ENCODE results near the gene TFAM.

The TFAM gene

DNA sequence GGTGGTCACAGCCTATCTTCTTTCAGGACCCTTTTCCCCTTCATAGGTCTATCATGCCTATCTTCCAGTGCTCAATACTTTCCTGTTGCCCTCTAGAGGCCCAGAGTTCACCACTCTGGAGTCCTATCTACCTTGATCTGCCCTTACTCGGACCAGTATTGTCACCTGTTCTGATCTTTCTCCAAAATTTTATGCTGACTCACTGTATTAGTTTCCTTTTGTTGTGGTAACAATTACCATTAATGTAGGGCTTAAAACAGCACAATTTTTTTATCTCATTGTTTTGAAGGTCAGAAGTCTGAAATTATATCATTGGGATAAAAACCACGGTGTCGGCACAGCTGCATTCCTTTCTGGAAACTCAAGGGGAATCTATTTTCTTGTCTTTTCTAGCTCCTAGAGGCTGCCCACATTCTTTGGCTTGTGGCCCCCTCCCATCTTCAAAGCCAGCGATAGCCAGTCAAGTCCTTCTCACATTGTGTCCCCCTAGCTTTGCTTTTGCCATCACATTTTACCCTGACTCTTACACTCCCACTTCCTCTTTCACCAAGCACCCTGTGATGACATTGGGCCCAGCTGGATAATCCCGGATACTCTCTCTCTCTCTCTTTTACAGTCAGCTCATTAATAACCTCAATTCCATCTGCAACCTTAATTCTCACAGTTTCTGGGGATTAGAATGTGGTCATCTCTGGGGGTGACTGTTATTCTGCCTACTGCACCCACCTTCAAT is 54.6 kb downstream of the TFAM start:
- no peaks in the 10 kb centered on the region for H3K79me2 ChIP-seq
- no peak overlapping the region for H3K4me3 ChIP-seq (ENCODE audit: low read depth, low read length)

DNA sequence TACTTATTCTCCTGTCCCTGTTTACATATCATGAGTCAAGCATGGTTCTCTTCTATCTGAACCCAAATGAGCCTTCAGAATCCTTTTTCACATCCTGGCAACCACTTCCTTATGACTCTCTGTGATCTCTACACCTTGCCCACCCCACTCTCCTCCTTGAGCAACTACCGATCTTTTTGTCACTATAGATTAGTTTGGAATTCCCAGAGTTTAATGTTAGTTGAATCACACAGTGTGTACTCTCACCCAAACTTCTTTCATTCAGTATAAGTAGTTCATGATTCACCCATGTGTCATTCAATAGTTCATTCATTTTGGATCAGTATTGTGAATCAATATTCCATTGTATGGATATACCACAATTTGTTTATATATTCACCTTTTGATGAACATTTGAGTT is 55.3 kb downstream of the TFAM start:
- Histone ChIP-seq H3K9ac (no peak overlapping the region), H3K79me2 (no peaks in the 10 kb centered on the region), H3K27ac (no peak overlapping the region), H2AFZ (no peak overlapping the region), H3K27me3 (ENCODE audit: control insufficient read depth, insufficient read depth, low read length) (no peaks in the 10 kb centered on the region), H3K4me2 (ENCODE audit: low read length) (no peak overlapping the region), H3K36me3 (ENCODE audit: control insufficient read depth, insufficient read depth, low read length) (no peaks in the 10 kb centered on the region), H3K4me1 (no peaks in the 10 kb centered on the region), H3K9me3 (ENCODE audit: control insufficient read depth, low read length) (no peaks in the 10 kb centered on the region), H3K4me3 (ENCODE audit: low read depth, low read length) (no peak overlapping the region)
- no peak for TF ChIP-seq CTCF (IDR thresholded peaks at IDR 0.05)

More for the DNA sequence above, 54.6 kb downstream of the TFAM start:
- no peaks in the 10 kb centered on the region for H3K36me3 ChIP-seq (ENCODE audit: control insufficient read depth, insufficient read depth, low read length)
- no peak overlapping the region for H2AFZ ChIP-seq
- H3K4me1 ChIP-seq = no peaks in the 10 kb centered on the region
- H3K27me3 ChIP-seq (ENCODE audit: control insufficient read depth, insufficient read depth, low read length) = no peaks in the 10 kb centered on the region
- no peak overlapping the region for H3K4me2 ChIP-seq (ENCODE audit: low read length)
- TF ChIP-seq CTCF (IDR thresholded peaks at IDR 0.05) = no peak
- no peak overlapping the region for H3K27ac ChIP-seq
- H3K9me3 ChIP-seq (ENCODE audit: control insufficient read depth, low read length) = no peaks in the 10 kb centered on the region
- H3K9ac ChIP-seq = no peak overlapping the region

GRCh38 chr10:58444321-58444720 is 59.1 kb downstream of the TFAM start:
- Histone ChIP-seq H2AFZ (no peak overlapping the region), H3K27me3 (ENCODE audit: control insufficient read depth, insufficient read depth, low read length) (no peaks in the 10 kb centered on the region), H3K79me2 (no peaks in the 10 kb centered on the region), H3K27ac (no peak overlapping the region), H3K9me3 (ENCODE audit: control insufficient read depth, low read length) (no peaks in the 10 kb centered on the region), H3K9ac (no peak overlapping the region), H3K4me3 (ENCODE audit: low read depth, low read length) (no peak overlapping the region), H3K4me2 (ENCODE audit: low read length) (no peak overlapping the region), H3K4me1 (no peaks in the 10 kb centered on the region), H3K36me3 (ENCODE audit: control insufficient read depth, insufficient read depth, low read length) (no peaks in the 10 kb centered on the region)
- no peak for TF ChIP-seq CTCF (IDR thresholded peaks at IDR 0.05)

DNA sequence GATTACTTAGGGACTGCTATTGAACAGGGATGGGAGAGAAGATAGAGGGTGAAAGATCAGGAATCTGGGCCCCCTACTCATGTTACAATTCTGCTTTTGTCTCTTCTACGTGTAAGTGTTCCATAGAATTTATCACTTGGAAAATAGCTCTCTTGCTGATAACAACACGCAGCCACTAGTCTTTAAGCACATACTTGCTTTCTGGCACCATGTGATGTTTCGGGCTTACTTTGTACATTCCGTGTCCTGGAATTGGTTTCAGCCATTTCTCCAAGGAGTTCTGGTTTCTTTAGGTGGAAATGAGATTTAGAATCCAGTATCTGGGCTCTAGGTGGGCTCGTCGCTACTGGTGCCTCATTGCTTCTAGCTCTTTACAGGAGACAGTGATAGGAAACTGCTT is 59.7 kb downstream of the TFAM start:
- no peaks in the 10 kb centered on the region for H3K27me3 ChIP-seq (ENCODE audit: control insufficient read depth, insufficient read depth, low read length)
- no peak overlapping the region for H3K4me2 ChIP-seq (ENCODE audit: low read length)
- no peak overlapping the region for H3K9ac ChIP-seq
- H3K79me2 ChIP-seq = no peaks in the 10 kb centered on the region
- H2AFZ ChIP-seq = no peak overlapping the region
- no peaks in the 10 kb centered on the region for H3K4me1 ChIP-seq
- TF ChIP-seq CTCF (IDR thresholded peaks at IDR 0.05) = no peak
- H3K27ac ChIP-seq = no peak overlapping the region
- H3K4me3 ChIP-seq (ENCODE audit: low read depth, low read length) = no peak overlapping the region
- no peaks in the 10 kb centered on the region for H3K36me3 ChIP-seq (ENCODE audit: control insufficient read depth, insufficient read depth, low read length)
- no peaks in the 10 kb centered on the region for H3K9me3 ChIP-seq (ENCODE audit: control insufficient read depth, low read length)

All from parathyroid adenoma (tissue), 2 donors.